OCI-LY1 (cell line): Measurements from ENCODE around the gene CPXM1.

Experiments
- H2AFZ ChIP-seq: fragments of 200-600 bp; sonication (generic), shearing (Covaris generic); 2 replicates; pipeline ENCODE4 v1.6.0; 2014; ENCODE audit warnings: antibody characterized with exemption, mild to moderate bottlenecking, low read length
- H3F3A ChIP-seq: fragments of 200-600 bp; sonication (generic), shearing (Covaris generic); 2 replicates; pipeline ENCODE4 v1.6.0; 2014; ENCODE audit warnings: mild to moderate bottlenecking, antibody characterized with exemption, low read length, moderate library complexity; ENCODE audit not compliant: insufficient read depth
- H3K27ac ChIP-seq: fragments of 200-600 bp; sonication (generic); 2 replicates; pipeline ENCODE4 v1.5.1; 2014; ENCODE audit warnings: low read length, mixed run types, mild to moderate bottlenecking, low read depth; ENCODE audit not compliant: poor library complexity, severe bottlenecking
- H3K27me3 ChIP-seq: fragments of 200-600 bp; sonication (generic); 2 replicates; pipeline ENCODE4 v1.6.0; 2014; ENCODE audit warnings: antibody characterized with exemption, mild to moderate bottlenecking, low read length, moderate library complexity; ENCODE audit not compliant: insufficient read depth
- H3K36me3 ChIP-seq: fragments of 200-600 bp; sonication (generic); 2 replicates; pipeline ENCODE4 v1.6.1; 2014; ENCODE audit warnings: mild to moderate bottlenecking, antibody characterized with exemption, low read length, moderate library complexity, mixed read lengths; ENCODE audit not compliant: insufficient read depth
- H3K4me1 ChIP-seq: fragments of 200-600 bp; sonication (generic); 2 replicates; pipeline ENCODE4 v1.5.1; 2014; ENCODE audit warnings: mild to moderate bottlenecking, low read length, moderate library complexity; ENCODE audit not compliant: insufficient read depth, severe bottlenecking
- H3K4me2 ChIP-seq: fragments of 200-600 bp; sonication (generic), shearing (Covaris generic); 2 replicates; pipeline ENCODE4 v1.6.1; 2014; ENCODE audit warnings: low read length
- H3K4me3 ChIP-seq: fragments of 200-600 bp; sonication (generic); 2 replicates; pipeline ENCODE4 v1.5.1; 2014; ENCODE audit warnings: low read length, low read depth, mild to moderate bottlenecking, mixed read lengths; ENCODE audit not compliant: poor library complexity, severe bottlenecking
- H3K79me2 ChIP-seq: fragments of 200-600 bp; shearing (Covaris generic); 2 replicates; pipeline ENCODE4 v1.6.1; 2016; ENCODE audit warnings: mixed run types, low read length, mixed read lengths; ENCODE audit not compliant: insufficient read depth
- H3K9ac ChIP-seq: fragments of 200-600 bp; sonication (generic), shearing (Covaris generic); 2 replicates; pipeline ENCODE4 v1.6.1; 2014; ENCODE audit warnings: mild to moderate bottlenecking, low read length, mixed read lengths
- H3K9me2 ChIP-seq: fragments of 200-600 bp; sonication (generic), shearing (Covaris generic); 2 replicates; pipeline ENCODE4 v1.6.1; 2014; ENCODE audit warnings: low read depth, mild to moderate bottlenecking, low read length, mixed read lengths
- H3K9me3 ChIP-seq: fragments of 200-600 bp; shearing (Covaris generic); 2 replicates; pipeline ENCODE4 v1.6.1; 2014; ENCODE audit warnings: low read length, mixed read lengths
- H4K20me1 ChIP-seq: fragments of 200-600 bp; sonication (generic), shearing (Covaris generic); 2 replicates; pipeline ENCODE4 v1.6.0; 2016; ENCODE audit warnings: mild to moderate bottlenecking, low read length; ENCODE audit not compliant: insufficient read depth
- CTCF ChIP-seq: fragments of 200-600 bp; sonication (generic), shearing (Covaris generic); IDR thresholded peaks from 2 replicates; pipeline ENCODE4 v1.5.1; 2017; ENCODE audit warnings: mild to moderate bottlenecking, antibody characterized with exemption, low read length, moderate library complexity, mixed read lengths
- EZH2 ChIP-seq: fragments of 200-600 bp; sonication (generic), shearing (Covaris generic); IDR thresholded peaks from 2 replicates; pipeline ENCODE4 v1.8.0; 2017; ENCODE audit warnings: borderline replicate concordance, mixed run types, mild to moderate bottlenecking, antibody characterized with exemption, low read length, moderate library complexity, mixed read lengths

CPXM1 gene

GRCh38 chr20:2804852-2805688, 4.6 kb upstream of the CPXM1 start:
- Histone ChIP-seq H3K4me1 (no peaks in the 10 kb centered on the region), H3K79me2 (no peaks in the 10 kb centered on the region), H3K9ac (no peak overlapping the region), H4K20me1 (no peaks in the 10 kb centered on the region), H3F3A (no peaks in the 10 kb centered on the region), H3K9me3 (no peaks in the 10 kb centered on the region), H3K4me2 (no peak overlapping the region), H3K4me3 (no peak overlapping the region), H3K9me2 (no peaks in the 10 kb centered on the region), H3K36me3 (no peaks in the 10 kb centered on the region), H3K27me3 (no peaks in the 10 kb centered on the region), H3K27ac (no peak overlapping the region), H2AFZ (no peak overlapping the region)
- TF ChIP-seq EZH2 (no peak), CTCF (no peak)

- H2AFZ ChIP-seq = no peak overlapping the region
- no peaks in the 10 kb centered on the region for H3K9me2 ChIP-seq
- no peaks in the 10 kb centered on the region for H3K36me3 ChIP-seq
- no peaks in the 10 kb centered on the region for H3K27me3 ChIP-seq
- H3K27ac ChIP-seq = no peak overlapping the region
- TF ChIP-seq EZH2 (no peak), CTCF (no peak)
- H3K4me2 ChIP-seq = no peak overlapping the region
- no peaks in the 10 kb centered on the region for H3K79me2 ChIP-seq
- no peaks in the 10 kb centered on the region for H3F3A ChIP-seq
- H3K9me3 ChIP-seq = no peaks in the 10 kb centered on the region
- H4K20me1 ChIP-seq = no peaks in the 10 kb centered on the region
- H3K9ac ChIP-seq = no peak overlapping the region
- H3K4me1 ChIP-seq = no peaks in the 10 kb centered on the region
- no peak overlapping the region for H3K4me3 ChIP-seq
Observed at GRCh38 chr20:2804041-2804828, 3.8 kb upstream of the CPXM1 start.

- Histone ChIP-seq H3K9ac (no peak overlapping the region), H3K4me1 (no peaks in the 10 kb centered on the region), H4K20me1 (no peaks in the 10 kb centered on the region), H3K4me3 (no peak overlapping the region), H3K9me3 (no peaks in the 10 kb centered on the region), H3K79me2 (no peaks in the 10 kb centered on the region), H3K27me3 (peaks cover 4% of the 10 kb centered on the region; the same call in 1 of the 2 replicates), H3F3A (no peaks in the 10 kb centered on the region), H3K9me2 (no peaks in the 10 kb centered on the region), H3K36me3 (no peaks in the 10 kb centered on the region), H3K4me2 (no peak overlapping the region), H2AFZ (no peak overlapping the region), H3K27ac (no peak overlapping the region)
- TF ChIP-seq EZH2 (no peak), CTCF (no peak)
Observed at GRCh38 chr20:2801286-2801728, 880 bp upstream of the CPXM1 start.
